ENCODE results near the gene UBXN4.

DNA sequence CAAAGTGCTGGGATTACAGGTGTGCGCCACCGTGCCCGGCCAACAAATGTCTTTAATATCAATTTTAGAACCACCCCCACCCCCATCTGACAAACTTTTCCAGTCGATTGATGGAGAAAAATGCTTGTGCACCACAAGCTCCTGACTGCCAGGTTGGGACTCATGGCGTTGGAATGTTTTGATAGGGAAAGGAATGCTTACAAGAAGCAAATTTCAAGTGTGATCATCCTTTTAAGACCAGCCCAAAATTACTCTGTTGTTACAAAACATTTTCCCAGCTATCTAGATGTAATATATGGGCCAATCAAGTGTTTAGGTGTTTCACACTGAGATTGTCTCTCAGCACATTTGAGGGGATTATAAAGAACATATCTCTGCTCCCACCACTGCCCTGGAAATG lies 45.2 kb downstream of the UBXN4 start:
- TF ChIP-seq, protein P1, sequence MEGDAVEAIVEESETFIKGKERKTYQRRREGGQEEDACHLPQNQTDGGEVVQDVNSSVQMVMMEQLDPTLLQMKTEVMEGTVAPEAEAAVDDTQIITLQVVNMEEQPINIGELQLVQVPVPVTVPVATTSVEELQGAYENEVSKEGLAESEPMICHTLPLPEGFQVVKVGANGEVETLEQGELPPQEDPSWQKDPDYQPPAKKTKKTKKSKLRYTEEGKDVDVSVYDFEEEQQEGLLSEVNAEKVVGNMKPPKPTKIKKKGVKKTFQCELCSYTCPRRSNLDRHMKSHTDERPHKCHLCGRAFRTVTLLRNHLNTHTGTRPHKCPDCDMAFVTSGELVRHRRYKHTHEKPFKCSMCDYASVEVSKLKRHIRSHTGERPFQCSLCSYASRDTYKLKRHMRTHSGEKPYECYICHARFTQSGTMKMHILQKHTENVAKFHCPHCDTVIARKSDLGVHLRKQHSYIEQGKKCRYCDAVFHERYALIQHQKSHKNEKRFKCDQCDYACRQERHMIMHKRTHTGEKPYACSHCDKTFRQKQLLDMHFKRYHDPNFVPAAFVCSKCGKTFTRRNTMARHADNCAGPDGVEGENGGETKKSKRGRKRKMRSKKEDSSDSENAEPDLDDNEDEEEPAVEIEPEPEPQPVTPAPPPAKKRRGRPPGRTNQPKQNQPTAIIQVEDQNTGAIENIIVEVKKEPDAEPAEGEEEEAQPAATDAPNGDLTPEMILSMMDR (IDR thresholded peaks at IDR 0.05): no peak
- no peak for TF ChIP-seq POLR2A (IDR thresholded peaks at IDR 0.05)

Measured in Peyer's patch (tissue), 4 donors.